GM19239 (cell line): ENCODE data around the gene KMT2C.
"Not testable (repeated sequence)": the region's sequence is repeated elsewhere in the genome, so short reads cannot be mapped to it uniquely, and the experiment has no call there.

Source experiments
- DNase-seq: peaks from one replicate; pipeline ENCODE4 v3.0.0; 2011; ENCODE audit warnings: low spot score; ENCODE audit not compliant: insufficient read length
- FAIRE-seq: peaks from 2 replicates; lab custom pipeline; 2011; peaks lifted over from hg19 to GRCh38; lab: Jason Lieb, UNC

Gene KMT2C

GRCh38 chr7:152366662-152367061 lies 69.1 kb downstream of the KMT2C start:
- DNase-seq = no peak
- FAIRE-seq = no peak

GRCh38 chr7:152365982-152366603 lies 69.7 kb downstream of the KMT2C start:
- DNase-seq = no peak
- no peak for FAIRE-seq

DNA sequence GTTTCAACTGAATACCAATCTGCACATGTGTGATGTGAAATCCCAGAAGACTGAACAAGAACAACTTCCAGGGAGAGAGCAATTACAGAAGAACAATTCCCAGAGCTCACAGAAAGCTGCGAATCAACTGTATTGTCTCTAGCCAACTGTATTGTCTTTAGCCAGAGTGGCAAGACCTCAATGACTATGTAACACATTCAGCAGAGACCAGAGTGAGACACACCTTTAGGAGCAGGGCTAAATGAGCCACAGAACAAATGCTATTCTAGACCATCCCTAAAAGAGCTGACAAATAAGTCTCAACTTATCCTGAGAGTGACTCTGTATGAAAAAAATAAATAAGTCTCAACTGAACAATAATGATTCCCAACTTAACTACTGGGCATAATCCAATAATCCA lies 72.0 kb downstream of the KMT2C start:
- DNase-seq = no peak
- peak; percentile 18 for FAIRE-seq

DNA sequence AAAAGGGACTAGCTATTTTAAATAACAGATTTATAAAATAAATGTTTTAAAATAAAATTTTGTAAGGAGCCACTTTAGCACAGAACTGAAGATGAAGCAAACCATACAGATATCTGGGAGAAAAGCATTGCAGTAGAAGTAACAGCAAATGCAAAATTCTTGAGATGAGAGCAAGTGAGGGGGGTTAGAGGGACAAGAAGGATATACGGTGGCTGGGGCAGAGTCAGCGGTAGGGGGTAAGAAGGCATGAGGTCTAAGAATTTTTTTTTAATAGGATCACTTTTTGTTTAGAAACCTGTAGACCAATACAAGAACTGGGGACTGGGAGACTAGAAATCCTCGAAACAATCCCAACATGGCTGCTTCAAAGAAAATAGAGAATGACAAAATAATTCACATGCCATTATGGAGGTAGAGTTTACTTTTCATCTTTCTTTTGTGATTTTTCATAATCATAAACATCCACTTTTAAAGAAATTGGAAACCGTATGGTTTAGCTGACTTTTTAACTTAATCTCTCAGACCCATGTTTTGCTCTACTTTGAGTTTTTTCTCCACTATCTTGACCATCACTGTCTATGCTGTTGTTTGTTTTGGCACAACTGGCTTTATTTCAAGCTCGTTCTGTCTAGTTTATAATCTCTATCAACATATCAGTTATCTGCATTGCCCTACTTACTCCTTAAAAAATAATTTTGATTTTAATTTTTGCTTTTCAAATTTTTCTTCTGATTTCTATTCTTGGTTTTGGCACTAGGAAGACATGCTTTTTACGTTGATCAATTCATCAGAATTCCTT lies 73.5 kb downstream of the KMT2C start:
- DNase-seq (no peak), FAIRE-seq (peak; percentile 39)

- DNase-seq (no peak), FAIRE-seq (no peak)
Observed at GRCh38 chr7:152355474-152356057, 80.2 kb downstream of the KMT2C start.

DNA sequence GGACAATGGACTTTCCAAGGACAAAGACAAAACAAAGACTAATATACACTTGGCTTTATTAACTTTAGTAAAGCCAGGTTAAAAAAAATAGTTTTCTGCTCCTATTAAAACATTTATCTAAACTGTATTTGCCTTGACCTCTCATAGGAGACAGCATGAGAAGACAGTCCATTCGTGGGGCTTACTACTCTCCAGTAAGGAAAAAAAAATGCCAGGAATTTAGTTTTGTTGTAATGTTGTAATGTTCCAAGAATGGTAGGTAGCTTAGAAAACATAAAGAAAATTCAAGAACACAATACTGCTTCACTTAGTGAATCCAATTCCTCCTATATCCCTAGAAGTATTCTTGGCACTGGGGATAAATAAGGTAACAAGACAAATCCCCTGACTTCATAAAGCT lies 81.7 kb downstream of the KMT2C start:
- no peak for FAIRE-seq
- DNase-seq = no peak

- not testable (repeated sequence) for DNase-seq, FAIRE-seq
Observed at GRCh38 chr7:152353281-152353680, 82.5 kb downstream of the KMT2C start.

DNA sequence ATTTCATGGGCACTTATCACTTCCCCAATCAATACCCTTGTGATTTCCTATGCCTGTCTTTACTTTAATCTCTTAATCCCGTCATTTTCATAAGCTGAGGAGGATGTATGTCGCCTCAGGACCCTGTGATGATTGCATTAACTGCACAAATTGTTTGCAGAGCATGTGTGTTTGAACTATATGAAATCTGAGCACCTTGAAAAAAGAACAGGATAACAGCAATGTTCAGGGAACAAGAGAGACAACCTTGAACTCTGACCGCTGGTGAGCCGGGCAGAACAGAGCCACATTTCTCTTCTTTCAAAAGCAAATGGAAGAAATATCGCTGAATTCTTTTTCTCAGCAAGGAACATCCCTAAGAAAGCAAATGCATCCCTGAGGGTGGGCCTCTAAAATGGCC lies 84.1 kb downstream of the KMT2C start:
- not testable (repeated sequence) for DNase-seq, FAIRE-seq

GRCh38 chr7:152351168-152351567 lies 84.6 kb downstream of the KMT2C start:
- no peak for FAIRE-seq
- DNase-seq = no peak

- DNase-seq (no peak), FAIRE-seq (no peak)
Observed at GRCh38 chr7:152347888-152348287, 87.9 kb downstream of the KMT2C start.

GRCh38 chr7:152344253-152344652 lies 91.5 kb downstream of the KMT2C start:
- DNase-seq = no peak
- peak; percentile 84 for FAIRE-seq

GRCh38 chr7:152342796-152343195 lies 93.0 kb downstream of the KMT2C start:
- no peak for DNase-seq
- FAIRE-seq = no peak

DNA sequence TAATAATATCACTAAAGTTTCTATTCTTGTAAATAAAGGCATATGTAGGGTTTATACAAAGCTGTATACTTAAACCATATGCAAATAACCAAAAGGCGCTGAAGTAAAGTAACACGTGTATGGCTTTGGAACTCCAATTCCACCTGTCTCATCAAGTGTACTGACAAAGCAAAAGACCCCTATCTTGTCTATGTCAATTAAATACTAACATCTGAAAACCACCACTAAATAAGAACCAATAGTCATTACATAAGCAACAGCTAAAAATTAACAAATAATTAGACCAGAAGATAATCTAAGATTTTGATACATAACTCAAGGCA lies 93.9 kb downstream of the KMT2C start:
- FAIRE-seq (peak; percentile 21), DNase-seq (no peak)

DNA sequence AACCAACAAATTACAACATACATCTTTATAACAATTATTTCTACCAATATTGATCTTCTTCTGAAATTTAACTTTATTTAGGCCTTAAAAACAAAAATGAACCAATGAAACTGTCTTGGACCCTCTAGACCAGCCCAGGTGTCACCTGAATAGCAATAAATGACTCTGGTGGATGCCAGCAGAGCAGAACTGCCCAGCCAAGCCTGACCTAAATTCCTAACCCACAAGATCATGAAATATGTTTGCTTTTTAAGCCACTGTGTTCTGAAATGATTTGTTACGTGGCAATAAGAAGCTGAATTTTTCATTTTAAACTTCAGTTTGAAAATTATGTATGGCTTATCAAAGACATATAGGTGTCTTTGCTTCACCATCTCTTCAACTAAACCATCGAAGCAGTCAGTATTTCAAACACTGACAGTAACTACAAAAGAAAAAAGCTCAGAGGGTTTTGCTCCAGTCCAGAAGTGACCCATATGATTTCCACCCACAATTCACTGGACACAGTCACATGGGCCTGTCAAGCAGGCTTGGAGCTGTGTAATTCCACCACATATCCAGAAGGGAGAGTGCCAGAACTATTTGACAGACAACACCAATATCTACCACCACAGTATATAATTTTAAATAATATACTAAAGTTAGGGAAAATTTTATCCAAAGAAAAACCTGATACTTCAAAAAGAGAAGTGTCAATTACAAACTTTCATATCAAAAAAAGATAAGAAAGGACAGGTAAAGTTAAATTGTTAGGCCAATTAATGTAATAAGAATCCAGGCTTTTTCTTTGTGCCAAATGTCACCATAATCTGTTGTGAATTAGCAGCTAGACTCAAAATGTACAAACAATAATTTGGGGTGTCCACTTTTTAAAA lies 94.5 kb downstream of the KMT2C start:
- DNase-seq (no peak), FAIRE-seq (peak; percentile 86)

- DNase-seq (no peak), FAIRE-seq (no peak)
Observed at GRCh38 chr7:152340161-152340560, 95.6 kb downstream of the KMT2C start.

- no peak for DNase-seq
- no peak for FAIRE-seq
Observed at GRCh38 chr7:152338561-152338960, 97.2 kb downstream of the KMT2C start.

- peak; percentile 96 for FAIRE-seq
Observed at GRCh38 chr7:152336754-152337368, 98.9 kb downstream of the KMT2C start.

GRCh38 chr7:152335900-152336571 lies 99.8 kb downstream of the KMT2C start:
- peak; percentile 82 for FAIRE-seq
- DNase-seq = no peak

More at GRCh38 chr7:152336754-152337368, 98.9 kb downstream of the KMT2C start:
- no peak for DNase-seq

- no peak for DNase-seq
- no peak for FAIRE-seq
Observed at GRCh38 chr7:152333134-152333533, 102.7 kb downstream of the KMT2C start.

DNA sequence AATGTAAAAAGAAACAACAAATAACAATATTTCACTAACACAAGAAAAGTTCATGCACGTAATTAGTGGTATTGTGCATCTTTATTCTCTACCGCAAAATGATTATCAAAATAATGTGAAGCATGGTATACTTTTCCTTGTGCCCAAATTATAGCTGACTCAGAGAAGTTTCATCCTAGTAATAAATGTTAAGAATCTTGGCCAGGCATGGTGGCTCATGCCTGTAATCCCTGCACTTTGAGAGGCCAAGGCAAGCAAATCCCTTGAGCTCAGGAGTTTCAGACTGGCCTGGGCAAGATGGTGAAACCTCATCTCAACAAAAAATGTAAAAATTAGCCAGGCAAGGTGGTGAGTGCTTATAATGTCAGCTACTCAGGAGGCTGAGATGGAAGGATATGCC lies 105.0 kb downstream of the KMT2C start:
- DNase-seq (no peak), FAIRE-seq (no peak)
